Suprapubic skin (tissue), 4 donors: ENCODE measurements around the gene RAB8A. TPM values are rescaled to one million over a fixed set of nuclear protein-coding genes. Genes with fewer than 3 reads are reported as not detected.
A peak's percentile ranks its signal among the peaks of the same experiment; 100 is the strongest.
"Not testable (repeated sequence)": the region's sequence is repeated elsewhere in the genome, so short reads cannot be mapped to it uniquely, and the experiment has no call there.

ENCODE experiments used
- DNase-seq, 2 donors: peaks; one replicate each; pipeline ENCODE4 v3.0.0-alpha.2; 2019; ENCODE audit warnings: low spot score in 2 of 2
- H3K27ac ChIP-seq: fragments of 200-600 bp; sonication (generic); one replicate; pipeline ENCODE4 v1.5.1; 2019
- H3K27me3 ChIP-seq: fragments of 200-600 bp; sonication (generic); one replicate; pipeline ENCODE4 v1.5.1; 2019
- H3K36me3 ChIP-seq: fragments of 200-600 bp; sonication (generic); one replicate; pipeline ENCODE4 v1.5.1; 2019
- H3K4me1 ChIP-seq: fragments of 200-600 bp; sonication (generic); one replicate; pipeline ENCODE4 v1.5.1; 2019
- H3K4me3 ChIP-seq: fragments of 200-600 bp; sonication (generic); one replicate; pipeline ENCODE4 v1.5.1; 2019; ENCODE audit warnings: mild to moderate bottlenecking
- H3K9me3 ChIP-seq: fragments of 200-600 bp; sonication (generic); one replicate; pipeline ENCODE4 v1.5.1; 2019
- EP300 ChIP-seq: sonication (generic); formaldehyde crosslinking; IDR thresholded peaks from one replicate; pipeline ENCODE4 v1.6.1; 2017; ENCODE audit warnings: antibody characterized with exemption
- POLR2A ChIP-seq, 2 donors: fragments of 450-650 bp; IDR thresholded peaks; one replicate each; pipeline ENCODE4 v1.6.1; 2017; ENCODE audit warnings: antibody characterized with exemption in 2 of 2, mild to moderate bottlenecking in 2 of 2, moderate library complexity in 2 of 2
- POLR2AphosphoS5 ChIP-seq, 3 donors: sonication (generic); formaldehyde crosslinking; IDR thresholded peaks; one replicate each; pipeline ENCODE4 v1.6.1; 2017; ENCODE audit warnings: antibody characterized with exemption in 3 of 3
- WGBS: methylation state at CpG from one replicate; pipeline ENCODE4 v1.1.5; 2018; 5-methylcytosine and 5-hydroxymethylcytosine counted together
- total RNA-seq, 4 donors: library from RNA; depleted of rRNA; stranded (reverse); fragments of >200 nt; gene quantifications; one replicate each; pipeline ENCODE4 v1.1.0, GENCODE V29; 2016
- TF ChIP-seq, protein P1 (sequence below), 2 donors: fragments of 200-600 bp in 1 of 2; fragments of 450-650 bp in 1 of 2; sonication (generic) in 1 of 2; IDR thresholded peaks; one replicate each; pipeline ENCODE4 v1.5.1; 2016 to 2019; ENCODE audit warnings: antibody characterized with exemption in 2 of 2, mild to moderate bottlenecking in 1 of 2, moderate library complexity in 1 of 2

The RAB8A gene
- total RNA-seq, 4 donors from 2014 or later = 48.9 to 61.9 (median 58.5) TPM

DNA sequence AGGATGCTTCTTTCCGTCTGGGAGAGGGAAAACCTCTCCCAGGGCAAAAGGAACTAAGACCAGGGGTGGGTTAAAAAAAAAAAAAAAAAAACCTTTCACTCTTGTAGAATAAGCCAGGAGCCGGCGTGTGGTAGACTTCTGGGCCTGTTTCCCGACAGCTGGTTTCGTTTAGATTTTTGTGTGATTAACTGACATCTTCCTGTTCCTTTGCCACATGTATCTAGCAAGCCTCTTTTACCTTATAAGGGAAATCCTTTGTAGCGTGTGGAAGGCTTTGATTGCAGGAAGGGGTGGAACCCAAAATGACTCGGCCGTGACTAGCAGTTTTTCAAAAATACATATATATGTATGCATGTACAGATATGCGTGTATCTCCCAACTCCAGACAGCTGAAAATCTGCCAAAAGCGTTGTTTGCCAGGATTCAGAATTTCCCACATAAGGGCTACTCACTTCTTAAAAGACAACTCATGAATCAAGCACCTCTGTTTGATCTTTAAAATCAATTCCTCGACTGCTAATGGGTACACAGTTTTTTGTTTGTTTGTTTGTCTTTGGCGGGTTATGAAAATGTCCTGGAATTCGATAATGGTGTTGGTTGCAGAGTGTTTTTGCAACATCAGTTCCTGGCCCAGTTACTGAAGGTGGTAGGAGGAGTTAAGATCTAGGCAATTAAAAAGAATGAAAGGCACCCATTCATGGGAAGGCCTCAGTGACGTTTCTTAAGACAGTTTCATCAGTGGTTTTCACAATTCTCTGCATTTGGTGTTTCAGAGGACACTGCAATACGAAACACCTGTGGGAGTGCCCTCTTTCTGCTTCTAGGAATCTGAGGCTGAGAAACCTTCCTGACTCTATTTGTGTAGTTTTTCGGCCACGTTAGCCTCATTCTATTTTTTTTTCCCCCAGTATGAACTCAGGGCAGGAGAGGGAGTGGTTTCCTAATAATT, 32.7 kb upstream of the RAB8A start:
- peak in 1 of 3 donors; percentile 75 for TF ChIP-seq POLR2AphosphoS5 (IDR thresholded peaks at IDR 0.05)
- TF ChIP-seq POLR2A (IDR thresholded peaks at IDR 0.05) = no peak
- TF ChIP-seq EP300 = peak; percentile 12
- peak overlapping the region; percentile 97 for H3K4me3 ChIP-seq
- H3K36me3 ChIP-seq = peaks cover 23% of the 10 kb centered on the region
- peak overlapping the region; percentile 98 for H3K27ac ChIP-seq
- 3% methylated on average over 17 of the region's 17 CpGs for WGBS
- H3K4me1 ChIP-seq = peaks cover 58% of the 10 kb centered on the region
- H3K27me3 ChIP-seq = no peaks in the 10 kb centered on the region
- DNase-seq = peak; percentile 83 to 87
- no peaks in the 10 kb centered on the region for H3K9me3 ChIP-seq

DNA sequence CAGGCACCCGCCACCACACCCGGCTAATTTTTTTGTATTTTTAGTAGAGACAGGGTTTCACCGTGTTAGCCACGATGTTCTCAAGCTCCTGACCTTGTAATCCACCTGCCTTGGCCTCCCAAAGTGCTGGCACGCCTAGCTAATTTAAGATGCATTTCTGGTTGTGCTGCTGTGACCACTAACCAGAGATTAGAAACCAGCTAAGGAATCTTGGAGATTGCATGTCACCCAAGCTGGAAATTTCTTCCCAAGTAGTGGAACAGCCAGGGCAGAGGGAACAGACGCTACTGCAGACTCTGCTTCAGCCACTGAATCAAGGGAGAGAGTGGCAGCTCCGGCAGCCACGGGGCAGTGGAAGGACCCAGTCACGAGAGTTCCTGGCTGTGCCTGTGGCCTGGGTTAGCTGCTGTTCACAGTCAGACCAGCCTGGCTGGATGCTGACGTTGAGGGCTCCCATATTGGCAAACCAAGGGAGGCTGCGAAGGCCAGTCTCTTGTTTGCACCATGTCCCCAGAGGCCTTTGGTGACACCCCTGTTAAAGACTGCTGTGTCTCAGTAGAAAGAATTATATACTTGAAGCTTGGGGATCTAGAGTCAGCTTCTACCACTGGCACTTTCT, 27.5 kb upstream of the RAB8A start:
- DNase-seq = no peak
- TF ChIP-seq EP300 (no peak), POLR2AphosphoS5 (IDR thresholded peaks at IDR 0.05) (no peak), POLR2A (IDR thresholded peaks at IDR 0.05) (no peak)
- no peaks in the 10 kb centered on the region for H3K9me3 ChIP-seq
- 93% methylated on average over 10 of the region's 11 CpGs for WGBS
- peaks cover 51% of the 10 kb centered on the region for H3K4me1 ChIP-seq
- no peak overlapping the region for H3K4me3 ChIP-seq
- H3K27ac ChIP-seq = no peak overlapping the region
- no peaks in the 10 kb centered on the region for H3K27me3 ChIP-seq
- peaks cover 74% of the 10 kb centered on the region for H3K36me3 ChIP-seq

DNA sequence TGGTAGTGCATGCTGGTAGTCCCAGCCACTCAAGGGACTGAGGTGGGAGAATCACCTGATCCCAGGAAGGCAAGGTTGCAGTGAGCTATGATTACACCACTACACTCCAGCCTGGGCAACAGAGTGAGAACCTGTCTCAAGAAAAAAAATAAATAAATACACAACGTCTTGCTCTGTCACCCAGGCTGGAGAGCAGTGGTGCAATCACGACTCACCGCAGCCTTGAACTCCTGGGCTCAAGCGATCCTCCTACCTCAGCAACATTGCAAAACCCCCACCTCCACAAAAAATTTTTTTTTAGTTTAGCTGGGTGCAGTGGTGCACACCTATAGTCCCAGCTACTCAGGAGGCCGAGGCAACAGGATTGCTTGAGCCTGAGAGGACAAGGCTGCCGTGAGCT, 26.6 kb upstream of the RAB8A start:
- WGBS = 73% methylated on average over 6 of the region's 6 CpGs

DNA sequence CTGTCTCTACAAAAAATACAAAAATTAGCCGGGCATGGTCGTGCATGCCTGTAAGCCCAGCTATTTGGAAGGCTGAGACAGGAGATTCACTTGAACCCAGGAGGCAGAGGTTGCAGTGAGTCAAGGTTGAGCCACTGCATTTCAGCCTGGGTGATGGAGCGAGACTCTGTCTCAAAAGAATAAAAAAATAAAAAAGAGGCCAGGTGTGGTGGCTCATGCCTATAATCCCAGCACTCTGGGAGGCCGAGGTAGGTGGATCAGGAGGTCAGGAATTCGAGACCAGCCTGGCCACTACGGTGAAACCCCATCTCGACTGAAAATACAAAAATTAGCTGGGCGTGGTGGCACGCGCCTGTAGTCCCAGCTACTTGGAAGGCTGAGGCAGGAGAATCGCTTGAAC, 24.3 kb upstream of the RAB8A start:
- not testable (repeated sequence) for H3K27ac ChIP-seq, DNase-seq, H3K9me3 ChIP-seq, H3K4me3 ChIP-seq, H3K27me3 ChIP-seq
- Histone ChIP-seq H3K4me1 (peaks cover 27% of the 10 kb centered on the region), H3K36me3 (peaks cover 95% of the 10 kb centered on the region)
- WGBS = 87% methylated on average over 11 of the region's 11 CpGs

More for the DNA sequence above, 26.6 kb upstream of the RAB8A start:
- Histone ChIP-seq H3K27ac (no peak overlapping the region), H3K36me3 (peaks cover 83% of the 10 kb centered on the region), H3K27me3 (no peaks in the 10 kb centered on the region), H3K9me3 (no peaks in the 10 kb centered on the region), H3K4me1 (peaks cover 41% of the 10 kb centered on the region), H3K4me3 (no peak overlapping the region)
- TF ChIP-seq EP300 (no peak), POLR2AphosphoS5 (IDR thresholded peaks at IDR 0.05) (no peak), POLR2A (IDR thresholded peaks at IDR 0.05) (no peak)
- TF ChIP-seq, protein P1, sequence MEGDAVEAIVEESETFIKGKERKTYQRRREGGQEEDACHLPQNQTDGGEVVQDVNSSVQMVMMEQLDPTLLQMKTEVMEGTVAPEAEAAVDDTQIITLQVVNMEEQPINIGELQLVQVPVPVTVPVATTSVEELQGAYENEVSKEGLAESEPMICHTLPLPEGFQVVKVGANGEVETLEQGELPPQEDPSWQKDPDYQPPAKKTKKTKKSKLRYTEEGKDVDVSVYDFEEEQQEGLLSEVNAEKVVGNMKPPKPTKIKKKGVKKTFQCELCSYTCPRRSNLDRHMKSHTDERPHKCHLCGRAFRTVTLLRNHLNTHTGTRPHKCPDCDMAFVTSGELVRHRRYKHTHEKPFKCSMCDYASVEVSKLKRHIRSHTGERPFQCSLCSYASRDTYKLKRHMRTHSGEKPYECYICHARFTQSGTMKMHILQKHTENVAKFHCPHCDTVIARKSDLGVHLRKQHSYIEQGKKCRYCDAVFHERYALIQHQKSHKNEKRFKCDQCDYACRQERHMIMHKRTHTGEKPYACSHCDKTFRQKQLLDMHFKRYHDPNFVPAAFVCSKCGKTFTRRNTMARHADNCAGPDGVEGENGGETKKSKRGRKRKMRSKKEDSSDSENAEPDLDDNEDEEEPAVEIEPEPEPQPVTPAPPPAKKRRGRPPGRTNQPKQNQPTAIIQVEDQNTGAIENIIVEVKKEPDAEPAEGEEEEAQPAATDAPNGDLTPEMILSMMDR (IDR thresholded peaks at IDR 0.05) = no peak
- DNase-seq = no peak

DNA sequence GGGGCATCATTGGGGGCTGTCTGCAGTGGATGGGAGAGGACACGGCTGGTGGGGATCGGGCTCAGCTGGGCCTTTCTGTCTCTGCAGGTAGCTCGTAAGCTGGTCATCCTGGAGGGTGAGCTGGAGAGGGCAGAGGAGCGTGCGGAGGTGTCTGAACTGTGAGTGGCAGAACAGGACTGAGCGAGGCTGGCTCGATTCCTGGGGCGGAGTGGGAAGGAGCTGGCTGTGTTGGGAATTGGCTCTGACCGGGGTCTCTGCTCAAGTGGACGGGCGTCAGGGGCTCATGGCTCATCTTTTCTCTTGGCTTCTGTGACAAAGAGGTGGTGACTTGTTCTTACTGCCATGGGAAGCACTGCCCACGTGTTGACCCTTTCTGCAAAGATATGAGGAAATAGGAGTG, 23.7 kb upstream of the RAB8A start:
- no peak for DNase-seq
- Histone ChIP-seq H3K36me3 (peaks cover 98% of the 10 kb centered on the region), H3K4me3 (no peak overlapping the region), H3K4me1 (peaks cover 27% of the 10 kb centered on the region), H3K27ac (no peak overlapping the region), H3K9me3 (no peaks in the 10 kb centered on the region), H3K27me3 (no peaks in the 10 kb centered on the region)
- WGBS = 56% methylated on average over 10 of the region's 12 CpGs
- TF ChIP-seq POLR2AphosphoS5 (IDR thresholded peaks at IDR 0.05) (no peak), POLR2A (IDR thresholded peaks at IDR 0.05) (no peak), EP300 (no peak)
- TF ChIP-seq, protein P1 (IDR thresholded peaks at IDR 0.05) = no peak

DNA sequence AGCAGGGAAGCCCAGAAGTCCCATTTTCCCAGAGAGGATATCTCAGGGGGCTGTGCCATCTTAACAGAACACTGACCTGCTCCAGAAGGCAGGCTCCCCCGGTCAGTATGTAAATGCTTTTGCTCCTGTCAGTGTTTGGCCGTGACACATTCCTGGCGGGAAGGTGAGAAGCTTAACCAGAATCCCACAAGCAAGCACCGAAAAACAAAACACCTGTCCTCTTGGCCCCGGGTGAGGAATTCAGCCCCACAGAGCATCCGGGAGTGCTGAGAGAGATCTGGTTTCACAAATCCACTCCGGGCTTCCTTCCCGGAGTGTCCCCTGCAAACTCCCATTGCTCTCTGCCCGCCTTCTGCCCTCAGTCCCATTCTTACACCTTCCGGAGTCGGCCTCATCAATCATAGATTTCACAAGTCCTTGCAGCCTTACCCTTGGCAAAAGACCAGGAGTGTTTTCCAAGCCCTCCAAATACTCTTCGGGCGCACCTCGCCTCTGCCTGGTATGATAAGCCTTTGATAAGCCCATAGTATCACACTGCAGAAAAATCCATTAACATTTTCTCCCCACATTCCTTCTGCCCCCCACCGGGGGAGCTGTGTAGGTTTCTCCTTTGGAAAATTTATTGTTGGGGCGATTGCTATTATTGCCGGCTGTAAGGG, 23.2 kb upstream of the RAB8A start:
- Histone ChIP-seq H3K4me1 (peaks cover 22% of the 10 kb centered on the region), H3K27ac (no peak overlapping the region), H3K27me3 (no peaks in the 10 kb centered on the region), H3K4me3 (no peak overlapping the region), H3K36me3 (peaks cover 98% of the 10 kb centered on the region), H3K9me3 (no peaks in the 10 kb centered on the region)
- TF ChIP-seq, protein P1 (IDR thresholded peaks at IDR 0.05) = no peak
- TF ChIP-seq POLR2A (IDR thresholded peaks at IDR 0.05) (no peak), POLR2AphosphoS5 (IDR thresholded peaks at IDR 0.05) (no peak), EP300 (no peak)
- no peak for DNase-seq
- 70% methylated on average over 17 of the region's 17 CpGs for WGBS
